Breast epithelium (tissue), 4 donors: ENCODE data around the gene FAAP100. TPM values are rescaled to one million over a fixed set of nuclear protein-coding genes. Genes with fewer than 3 reads are reported as not detected.

Experiments
- DNase-seq, 2 donors: peaks; one replicate each; pipeline ENCODE4 v3.0.0-alpha.2; 2019; ENCODE audit warnings: low spot score in 2 of 2
- H3K27ac ChIP-seq, 2 donors: fragments of 200-600 bp; sonication (generic) in 1 of 2; one replicate each; pipeline ENCODE4 v1.5.1; 2016 to 2019; ENCODE audit warnings: mild to moderate bottlenecking in 1 of 2
- H3K27me3 ChIP-seq, 2 donors: fragments of 200-600 bp; sonication (generic) in 1 of 2; one replicate each; pipeline versions ENCODE4 v1.5.1 to v1.6.0; 2017 to 2019; ENCODE audit warnings: control low read depth in 1 of 2, mild to moderate bottlenecking in 1 of 2
- H3K36me3 ChIP-seq: fragments of 200-600 bp; one replicate; pipeline ENCODE4 v1.5.1; 2019
- H3K4me1 ChIP-seq, 2 donors: fragments of 200-600 bp; sonication (generic); one replicate each; pipeline ENCODE4 v1.5.1; 2016 to 2019; ENCODE audit warnings: control low read depth in 1 of 2
- H3K4me3 ChIP-seq, 3 donors: fragments of 200-600 bp; sonication (generic); 1 replicate in 2 of 3; 2 replicates in 1 of 3; pipeline ENCODE4 v1.5.1; 2016 to 2019; ENCODE audit warnings: mild to moderate bottlenecking in 3 of 3, moderate library complexity in 2 of 3
- H3K9me3 ChIP-seq, 2 donors: fragments of 200-600 bp; sonication (generic) in 1 of 2; one replicate each; pipeline ENCODE4 v1.5.1; 2016 to 2019; ENCODE audit warnings: control low read depth in 1 of 2
- CTCF ChIP-seq, 3 donors: fragments of 450-650 bp; IDR thresholded peaks; one replicate each; pipeline ENCODE4 v1.5.1; 2016 to 2017; ENCODE audit warnings: antibody characterized with exemption in 3 of 3, mild to moderate bottlenecking in 3 of 3, moderate library complexity in 3 of 3
- POLR2A ChIP-seq: fragments of 450-650 bp; IDR thresholded peaks from one replicate; pipeline ENCODE4 v1.6.1; 2016; ENCODE audit warnings: antibody characterized with exemption, mild to moderate bottlenecking, moderate library complexity
- POLR2AphosphoS5 ChIP-seq, 3 donors: sonication (generic); formaldehyde crosslinking; IDR thresholded peaks; one replicate each; pipeline ENCODE4 v1.6.1; 2017; ENCODE audit warnings: antibody characterized with exemption in 3 of 3
- intact Hi-C: fragments of 100-400 bp; cut with DNase I; formaldehyde crosslinking; loops from one replicate; pipeline ENCODE4 v1.15.1; 2023; ENCODE audit warnings: low total_unique reads
- total RNA-seq, 3 donors: library from RNA; depleted of rRNA; stranded (reverse); fragments of >200 nt; gene quantifications; one replicate each; pipeline ENCODE4 v1.1.0, GENCODE V29; 2016

Gene FAAP100
- total RNA-seq, 3 donors from 2014 or later: 13.0 to 23.1 (median 20.6) TPM

- H3K27me3 ChIP-seq: peaks cover 0 to 11% of the 10 kb centered on the region in 2 donors
- intact Hi-C loops: no loop called here
- H3K27ac ChIP-seq: no peak overlapping the region
- TF ChIP-seq POLR2A (no peak), POLR2AphosphoS5 (IDR thresholded peaks at IDR 0.05) (no peak), CTCF (IDR thresholded peaks at IDR 0.05) (no peak)
- H3K4me1 ChIP-seq: no peaks in the 10 kb centered on the region
- DNase-seq: no peak
- no peaks in the 10 kb centered on the region for H3K9me3 ChIP-seq
- H3K4me3 ChIP-seq: no peak overlapping the region
- no peaks in the 10 kb centered on the region for H3K36me3 ChIP-seq
Observed at GRCh38 chr17:81535480-81536298, 16.5 kb downstream of the FAAP100 start.

- TF ChIP-seq POLR2A (no peak), CTCF (IDR thresholded peaks at IDR 0.05) (no peak), POLR2AphosphoS5 (IDR thresholded peaks at IDR 0.05) (no peak)
- no peak for DNase-seq
- no peaks in the 10 kb centered on the region for H3K9me3 ChIP-seq
- intact Hi-C loops: no loop called here
- H3K27ac ChIP-seq: no peak overlapping the region
- no peaks in the 10 kb centered on the region for H3K4me1 ChIP-seq
- peaks cover 0 to 11% of the 10 kb centered on the region in 2 donors for H3K27me3 ChIP-seq
- H3K36me3 ChIP-seq: no peaks in the 10 kb centered on the region
- no peak overlapping the region for H3K4me3 ChIP-seq
Observed at GRCh38 chr17:81535007-81535328, 17.2 kb downstream of the FAAP100 start.

GRCh38 chr17:81534157-81535006, 17.8 kb downstream of the FAAP100 start:
- no peak for DNase-seq
- Histone ChIP-seq H3K27me3 (peaks cover 0 to 11% of the 10 kb centered on the region in 2 donors), H3K4me1 (no peaks in the 10 kb centered on the region), H3K36me3 (no peaks in the 10 kb centered on the region), H3K4me3 (no peak overlapping the region), H3K9me3 (no peaks in the 10 kb centered on the region), H3K27ac (no peak overlapping the region)
- intact Hi-C loops: no loop called here
- TF ChIP-seq POLR2A: no peak
- no peak for TF ChIP-seq POLR2AphosphoS5 (IDR thresholded peaks at IDR 0.05)
- no peak for TF ChIP-seq CTCF (IDR thresholded peaks at IDR 0.05)

- H3K9me3 ChIP-seq: no peaks in the 10 kb centered on the region
- H3K36me3 ChIP-seq: no peaks in the 10 kb centered on the region
- H3K27ac ChIP-seq: no peak overlapping the region
- no peaks in the 10 kb centered on the region for H3K4me1 ChIP-seq
- H3K27me3 ChIP-seq: peaks cover 0 to 11% of the 10 kb centered on the region in 2 donors
- H3K4me3 ChIP-seq: no peak overlapping the region
- DNase-seq: no peak
- intact Hi-C loops: no loop called here
- no peak for TF ChIP-seq POLR2AphosphoS5 (IDR thresholded peaks at IDR 0.05)
- TF ChIP-seq CTCF (IDR thresholded peaks at IDR 0.05): no peak
- no peak for TF ChIP-seq POLR2A
Observed at GRCh38 chr17:81533339-81534141, 18.6 kb downstream of the FAAP100 start.
